Measurements from ENCODE around the gene LMX1A. TPM values are rescaled to one million over a fixed set of nuclear protein-coding genes. Genes with fewer than 3 reads are reported as not detected.

Gene LMX1A
- total and polyA plus RNA-seq, 9 donors = 0.37 to 2.2 (median 0.84) TPM

DNA sequence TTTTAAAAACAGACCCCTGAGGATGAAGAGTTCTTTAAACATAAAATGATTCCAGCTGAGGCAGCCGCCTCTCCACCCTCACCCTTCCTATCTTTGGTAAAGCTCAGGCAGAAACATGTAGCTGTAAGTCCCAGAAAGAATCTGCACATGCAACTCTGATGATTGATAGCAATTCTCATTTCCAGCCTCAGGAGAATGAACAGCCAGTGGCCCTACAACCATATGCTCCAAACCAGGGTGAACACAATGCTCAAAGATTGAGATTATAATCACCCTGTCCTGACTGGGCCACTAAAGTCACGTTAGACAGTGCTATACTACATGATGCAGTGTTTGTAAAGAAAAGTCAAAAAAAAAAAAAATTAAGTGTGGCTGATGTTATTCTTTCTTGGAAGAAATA is 80.2 kb downstream of the LMX1A start:
- Histone ChIP-seq H3K27ac (ENCODE audit: low read length) (no peak overlapping the region), H3K4me1 (ENCODE audit: control insufficient read depth, insufficient read depth, low read length) (no peaks in the 10 kb centered on the region), H3K36me3 (ENCODE audit: control insufficient read depth, insufficient read depth, low read length) (no peaks in the 10 kb centered on the region), H3K4me3 (ENCODE audit: low read length) (no peak overlapping the region), H3K9me3 (replicated peaks; ENCODE audit: control insufficient read depth, low read depth, low read length) (no peaks in the 10 kb centered on the region), H3K27me3 (ENCODE audit: control insufficient read depth, insufficient read depth, low read length) (peaks cover 7% of the 10 kb centered on the region)
- 42% methylated on average over 2 of the region's 2 CpGs for WGBS (ENCODE audit: insufficient coverage)
- DNase-seq = no peak

DNA sequence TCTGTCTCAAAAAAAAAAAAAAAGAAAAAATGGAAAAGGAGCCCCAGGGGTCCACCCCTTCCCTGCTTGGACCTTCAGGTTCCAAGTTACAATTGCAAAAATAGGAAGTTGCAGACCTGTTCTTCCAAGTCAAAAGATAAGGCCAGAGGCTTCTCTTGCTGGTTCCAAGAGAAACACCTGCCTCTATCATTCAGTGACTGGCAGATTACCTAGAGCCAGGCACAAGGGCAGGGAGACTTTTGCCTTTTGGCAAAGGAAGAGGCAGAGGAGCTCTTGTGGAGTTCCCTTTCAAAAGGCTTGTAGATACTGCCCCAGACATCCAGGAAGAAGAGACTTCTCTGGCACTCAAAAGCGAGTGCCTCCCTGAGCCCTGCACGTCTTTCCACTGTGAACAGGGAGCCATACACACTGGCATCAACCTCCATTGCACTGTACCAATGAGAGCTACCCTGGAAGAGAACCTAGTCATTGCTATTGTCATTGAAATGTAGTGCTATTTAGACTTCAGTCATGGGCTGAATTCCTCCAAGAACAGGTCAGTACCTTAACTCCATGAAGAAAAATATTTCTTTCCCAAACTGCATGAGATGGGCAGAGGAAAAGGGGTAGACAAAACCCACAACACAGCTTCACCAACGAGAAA is 91.2 kb downstream of the LMX1A start:
- no peaks in the 10 kb centered on the region for H3K9me3 ChIP-seq (replicated peaks; ENCODE audit: control insufficient read depth, low read depth, low read length)
- no peaks in the 10 kb centered on the region for H3K36me3 ChIP-seq (ENCODE audit: control insufficient read depth, insufficient read depth, low read length)
- H3K4me3 ChIP-seq (ENCODE audit: low read length) = no peak overlapping the region
- no peaks in the 10 kb centered on the region for H3K27me3 ChIP-seq (ENCODE audit: control insufficient read depth, insufficient read depth, low read length)
- DNase-seq = no peak
- no peak overlapping the region for H3K27ac ChIP-seq (ENCODE audit: low read length)
- H3K4me1 ChIP-seq (ENCODE audit: control insufficient read depth, insufficient read depth, low read length) = no peaks in the 10 kb centered on the region
- 90% methylated on average over 2 of the region's 3 CpGs for WGBS (ENCODE audit: insufficient coverage)

DNA sequence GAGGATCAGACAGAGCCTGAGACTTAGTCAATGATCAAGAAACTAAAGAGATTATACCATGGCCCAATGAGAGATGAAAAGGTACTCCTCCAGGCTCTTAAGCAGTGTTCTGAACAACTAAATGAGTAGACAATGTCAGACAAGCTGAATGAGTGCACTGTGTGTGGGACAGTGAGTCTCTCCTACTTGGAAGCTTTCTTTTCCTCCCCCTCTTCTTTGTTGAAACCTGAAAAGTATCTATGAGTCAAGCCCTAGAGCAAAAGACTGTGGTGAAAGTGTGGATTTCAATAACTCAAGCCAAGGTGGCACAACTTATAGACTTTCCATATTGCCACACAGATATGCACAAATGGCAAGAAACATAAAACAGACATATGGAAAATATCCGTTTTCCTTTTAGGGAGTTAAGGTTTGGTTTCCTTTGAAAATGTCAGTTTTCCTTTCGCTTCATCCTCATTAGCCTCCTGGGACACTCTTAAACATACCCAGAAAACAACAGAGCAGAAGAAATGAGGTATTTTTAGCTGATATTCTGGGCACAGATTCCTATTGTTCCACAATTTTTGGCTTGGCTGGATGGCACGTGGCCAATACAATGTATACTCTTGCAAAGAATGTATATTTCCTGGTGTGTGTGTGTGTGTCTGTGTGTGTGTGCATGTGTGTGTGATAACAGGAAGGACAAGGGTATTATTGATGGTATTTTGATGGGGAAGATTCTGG is 96.6 kb downstream of the LMX1A start:
- Histone ChIP-seq H3K36me3 (ENCODE audit: control insufficient read depth, insufficient read depth, low read length) (no peaks in the 10 kb centered on the region), H3K9me3 (replicated peaks; ENCODE audit: control insufficient read depth, low read depth, low read length) (no peaks in the 10 kb centered on the region), H3K27ac (ENCODE audit: low read length) (no peak overlapping the region), H3K4me1 (ENCODE audit: control insufficient read depth, insufficient read depth, low read length) (peaks cover 11% of the 10 kb centered on the region), H3K27me3 (ENCODE audit: control insufficient read depth, insufficient read depth, low read length) (no peaks in the 10 kb centered on the region), H3K4me3 (ENCODE audit: low read length) (no peak overlapping the region)
- WGBS (ENCODE audit: insufficient coverage) = no CpG with 5 or more reads among the region's 3 CpGs
- DNase-seq = peak; percentile 76

GRCh38 chr1:165259236-165259635 is 97.3 kb downstream of the LMX1A start:
- no peak overlapping the region for H3K4me3 ChIP-seq (ENCODE audit: low read length)
- peaks cover 11% of the 10 kb centered on the region for H3K4me1 ChIP-seq (ENCODE audit: control insufficient read depth, insufficient read depth, low read length)
- no peaks in the 10 kb centered on the region for H3K36me3 ChIP-seq (ENCODE audit: control insufficient read depth, insufficient read depth, low read length)
- no peak overlapping the region for H3K27ac ChIP-seq (ENCODE audit: low read length)
- DNase-seq = no peak
- no peaks in the 10 kb centered on the region for H3K9me3 ChIP-seq (replicated peaks; ENCODE audit: control insufficient read depth, low read depth, low read length)
- H3K27me3 ChIP-seq (ENCODE audit: control insufficient read depth, insufficient read depth, low read length) = no peaks in the 10 kb centered on the region
- 63% methylated on average over 2 of the region's 2 CpGs for WGBS (ENCODE audit: insufficient coverage)

GRCh38 chr1:165257969-165258459 is 98.5 kb downstream of the LMX1A start:
- 0% methylated on average over 1 of the region's 3 CpGs for WGBS (ENCODE audit: insufficient coverage)
- Histone ChIP-seq H3K4me3 (ENCODE audit: low read length) (no peak overlapping the region), H3K27me3 (ENCODE audit: control insufficient read depth, insufficient read depth, low read length) (no peaks in the 10 kb centered on the region), H3K27ac (ENCODE audit: low read length) (no peak overlapping the region), H3K36me3 (ENCODE audit: control insufficient read depth, insufficient read depth, low read length) (no peaks in the 10 kb centered on the region), H3K4me1 (ENCODE audit: control insufficient read depth, insufficient read depth, low read length) (peaks cover 11% of the 10 kb centered on the region), H3K9me3 (replicated peaks; ENCODE audit: control insufficient read depth, low read depth, low read length) (no peaks in the 10 kb centered on the region)
- DNase-seq = peak; percentile 75

DNA sequence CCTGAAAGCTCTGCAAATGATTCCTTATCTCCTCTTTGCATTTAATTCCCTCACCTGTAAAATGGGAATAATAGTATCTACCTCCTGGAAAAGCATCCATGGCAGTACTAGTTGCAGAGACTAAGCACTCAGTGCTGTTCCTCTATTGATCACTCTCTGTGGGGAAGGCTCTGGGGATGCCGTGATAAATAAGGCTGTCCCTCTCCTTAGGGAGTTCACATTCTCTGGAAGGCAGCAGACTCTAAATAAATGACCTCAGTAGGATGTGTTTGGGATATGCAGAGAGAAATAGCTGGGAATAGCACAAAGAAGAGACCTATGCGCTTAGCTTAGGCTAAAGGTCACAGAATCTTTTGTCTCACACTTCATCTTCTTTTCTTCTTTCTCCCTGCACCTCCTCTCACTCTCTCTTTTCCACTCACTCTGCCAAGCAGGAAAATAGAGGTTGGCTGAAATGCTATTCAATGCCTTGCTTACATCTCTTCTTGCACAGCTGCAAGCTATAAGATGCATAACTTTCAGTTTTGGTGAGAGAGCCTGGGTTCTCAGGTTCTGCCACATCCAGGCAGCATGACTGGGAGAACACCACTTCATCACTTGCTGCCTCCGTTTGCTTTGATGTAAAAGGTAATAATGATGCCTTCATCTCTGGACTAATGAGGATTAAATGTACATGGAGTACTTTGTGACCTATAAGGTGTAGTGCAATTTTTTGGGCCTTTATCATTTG is 101.5 kb downstream of the LMX1A start:
- Histone ChIP-seq H3K27ac (ENCODE audit: low read length) (no peak overlapping the region), H3K36me3 (ENCODE audit: control insufficient read depth, insufficient read depth, low read length) (no peaks in the 10 kb centered on the region), H3K27me3 (ENCODE audit: control insufficient read depth, insufficient read depth, low read length) (no peaks in the 10 kb centered on the region), H3K9me3 (replicated peaks; ENCODE audit: control insufficient read depth, low read depth, low read length) (no peaks in the 10 kb centered on the region), H3K4me3 (ENCODE audit: low read length) (no peak overlapping the region), H3K4me1 (ENCODE audit: control insufficient read depth, insufficient read depth, low read length) (peaks cover 11% of the 10 kb centered on the region)
- WGBS (ENCODE audit: insufficient coverage) = 44% methylated on average over 2 of the region's 3 CpGs
- DNase-seq = no peak

- H3K9me3 ChIP-seq (replicated peaks; ENCODE audit: control insufficient read depth, low read depth, low read length) = no peaks in the 10 kb centered on the region
- WGBS (ENCODE audit: insufficient coverage) = 49% methylated on average over 3 of the region's 4 CpGs
- H3K4me3 ChIP-seq (ENCODE audit: low read length) = no peak overlapping the region
- H3K27ac ChIP-seq (ENCODE audit: low read length) = no peak overlapping the region
- no peaks in the 10 kb centered on the region for H3K36me3 ChIP-seq (ENCODE audit: control insufficient read depth, insufficient read depth, low read length)
- no peaks in the 10 kb centered on the region for H3K27me3 ChIP-seq (ENCODE audit: control insufficient read depth, insufficient read depth, low read length)
- H3K4me1 ChIP-seq (ENCODE audit: control insufficient read depth, insufficient read depth, low read length) = peaks cover 7% of the 10 kb centered on the region
- DNase-seq = no peak
These were observed 102.1 kb downstream of the LMX1A start for GRCh38 chr1:165254376-165254775.

- WGBS (ENCODE audit: insufficient coverage) = 48% methylated on average over 2 of the region's 2 CpGs
These were observed 102.7 kb downstream of the LMX1A start for GRCh38 chr1:165253818-165254254.

DNA sequence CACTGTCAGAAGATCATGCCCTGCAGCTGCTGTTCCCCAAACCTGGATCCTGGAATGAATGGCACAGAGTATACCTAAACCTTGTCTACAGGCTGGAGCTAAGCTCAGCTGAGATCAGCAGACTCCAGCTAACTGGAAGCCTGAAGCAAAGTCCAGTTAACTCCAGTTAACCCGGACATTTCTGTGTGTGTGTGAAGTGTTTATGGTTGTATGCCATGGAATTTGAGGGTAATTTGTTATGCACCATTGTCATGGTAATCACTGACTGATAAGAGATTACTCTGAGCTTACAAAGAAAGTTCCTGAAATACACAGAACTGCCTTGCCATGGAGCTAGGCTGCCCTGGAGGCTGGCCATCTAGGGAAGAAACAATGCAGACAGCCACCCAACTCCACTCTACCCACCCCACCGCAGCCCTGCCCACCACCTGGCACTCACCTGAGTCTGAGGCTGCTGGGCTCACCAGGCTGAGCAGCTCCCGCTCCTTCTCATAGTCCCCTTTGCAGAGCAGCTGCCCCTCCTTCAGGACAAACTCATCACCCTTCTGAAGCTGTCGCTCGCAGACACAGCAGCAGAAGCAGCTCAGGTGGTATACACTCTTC is 107.4 kb downstream of the LMX1A start:
- H3K27me3 ChIP-seq (ENCODE audit: control insufficient read depth, insufficient read depth, low read length) = no peaks in the 10 kb centered on the region
- no peaks in the 10 kb centered on the region for H3K36me3 ChIP-seq (ENCODE audit: control insufficient read depth, insufficient read depth, low read length)
- no peak for DNase-seq
- H3K4me1 ChIP-seq (ENCODE audit: control insufficient read depth, insufficient read depth, low read length) = no peaks in the 10 kb centered on the region
- no peak overlapping the region for H3K4me3 ChIP-seq (ENCODE audit: low read length)
- WGBS (ENCODE audit: insufficient coverage) = 81% methylated on average over 3 of the region's 5 CpGs
- H3K27ac ChIP-seq (ENCODE audit: low read length) = no peak overlapping the region
- no peaks in the 10 kb centered on the region for H3K9me3 ChIP-seq (replicated peaks; ENCODE audit: control insufficient read depth, low read depth, low read length)

More at GRCh38 chr1:165253818-165254254, 102.7 kb downstream of the LMX1A start:
- no peak for DNase-seq
- Histone ChIP-seq H3K36me3 (ENCODE audit: control insufficient read depth, insufficient read depth, low read length) (no peaks in the 10 kb centered on the region), H3K9me3 (replicated peaks; ENCODE audit: control insufficient read depth, low read depth, low read length) (no peaks in the 10 kb centered on the region), H3K27ac (ENCODE audit: low read length) (no peak overlapping the region), H3K27me3 (ENCODE audit: control insufficient read depth, insufficient read depth, low read length) (no peaks in the 10 kb centered on the region), H3K4me1 (ENCODE audit: control insufficient read depth, insufficient read depth, low read length) (peaks cover 6% of the 10 kb centered on the region), H3K4me3 (ENCODE audit: low read length) (no peak overlapping the region)

GRCh38 chr1:165241952-165242351 is 114.6 kb downstream of the LMX1A start:
- Histone ChIP-seq H3K9me3 (replicated peaks; ENCODE audit: control insufficient read depth, low read depth, low read length) (no peaks in the 10 kb centered on the region), H3K27ac (ENCODE audit: low read length) (no peak overlapping the region), H3K4me3 (ENCODE audit: low read length) (no peak overlapping the region), H3K36me3 (ENCODE audit: control insufficient read depth, insufficient read depth, low read length) (no peaks in the 10 kb centered on the region), H3K4me1 (ENCODE audit: control insufficient read depth, insufficient read depth, low read length) (no peaks in the 10 kb centered on the region), H3K27me3 (ENCODE audit: control insufficient read depth, insufficient read depth, low read length) (peaks cover 4% of the 10 kb centered on the region)
- 29% methylated on average over 2 of the region's 4 CpGs for WGBS (ENCODE audit: insufficient coverage)
- no peak for DNase-seq
